Measurements from ENCODE around the gene SLC16A2.
"Not testable (repeated sequence)": the region's sequence is repeated elsewhere in the genome, so short reads cannot be mapped to it uniquely, and the experiment has no call there.

The SLC16A2 gene

GRCh38 chrX:74448669-74449068 lies 27.4 kb downstream of the SLC16A2 start:
- FAIRE-seq, result no peak

GRCh38 chrX:74449322-74449936 lies 28.1 kb downstream of the SLC16A2 start:
- FAIRE-seq, result no peak

GRCh38 chrX:74449937-74450330 lies 28.6 kb downstream of the SLC16A2 start:
- no peak for FAIRE-seq

- FAIRE-seq, result no peak
Measured at GRCh38 chrX:74450803-74451449, 29.6 kb downstream of the SLC16A2 start.

- no peak for FAIRE-seq
Measured at GRCh38 chrX:74451450-74452198, 30.3 kb downstream of the SLC16A2 start.

- FAIRE-seq, result no peak
Measured at GRCh38 chrX:74452199-74452481, 30.8 kb downstream of the SLC16A2 start.

GRCh38 chrX:74453178-74453577 lies 31.9 kb downstream of the SLC16A2 start:
- no peak for FAIRE-seq

GRCh38 chrX:74454233-74454632 lies 32.9 kb downstream of the SLC16A2 start:
- not testable (repeated sequence) for FAIRE-seq

GRCh38 chrX:74458736-74459135 lies 37.4 kb downstream of the SLC16A2 start:
- FAIRE-seq, result no peak

GRCh38 chrX:74461384-74461783 lies 40.1 kb downstream of the SLC16A2 start:
- no peak for FAIRE-seq

- FAIRE-seq, result no peak
Measured at GRCh38 chrX:74464722-74465121, 43.4 kb downstream of the SLC16A2 start.

GRCh38 chrX:74465424-74465823 lies 44.1 kb downstream of the SLC16A2 start:
- no peak for FAIRE-seq

- FAIRE-seq, result no peak
Measured at GRCh38 chrX:74467656-74468055, 46.4 kb downstream of the SLC16A2 start.

- FAIRE-seq, result not testable (repeated sequence)
Measured at GRCh38 chrX:74473116-74473515, 51.8 kb downstream of the SLC16A2 start.

- FAIRE-seq, result no peak
Measured at GRCh38 chrX:74490247-74490646, 69.0 kb downstream of the SLC16A2 start.

- FAIRE-seq, result no peak
Measured at GRCh38 chrX:74492720-74493201, 71.5 kb downstream of the SLC16A2 start.

- FAIRE-seq, result no peak
Measured at GRCh38 chrX:74493806-74494205, 72.5 kb downstream of the SLC16A2 start.

GRCh38 chrX:74498924-74499323 lies 77.6 kb downstream of the SLC16A2 start:
- FAIRE-seq, result no peak

GRCh38 chrX:74500067-74500466 lies 78.8 kb downstream of the SLC16A2 start:
- no peak for FAIRE-seq

- FAIRE-seq, result no peak
Measured at GRCh38 chrX:74500555-74500954, 79.3 kb downstream of the SLC16A2 start.

- no peak for FAIRE-seq
Measured at GRCh38 chrX:74505437-74505836, 84.1 kb downstream of the SLC16A2 start.

GRCh38 chrX:74506317-74507115 lies 85.2 kb downstream of the SLC16A2 start:
- FAIRE-seq, result no peak

- FAIRE-seq, result no peak
Measured at GRCh38 chrX:74507191-74507590, 85.9 kb downstream of the SLC16A2 start.

Measured in A204.1 (cell line).